ENCODE data around the gene DYRK4.

DNA sequence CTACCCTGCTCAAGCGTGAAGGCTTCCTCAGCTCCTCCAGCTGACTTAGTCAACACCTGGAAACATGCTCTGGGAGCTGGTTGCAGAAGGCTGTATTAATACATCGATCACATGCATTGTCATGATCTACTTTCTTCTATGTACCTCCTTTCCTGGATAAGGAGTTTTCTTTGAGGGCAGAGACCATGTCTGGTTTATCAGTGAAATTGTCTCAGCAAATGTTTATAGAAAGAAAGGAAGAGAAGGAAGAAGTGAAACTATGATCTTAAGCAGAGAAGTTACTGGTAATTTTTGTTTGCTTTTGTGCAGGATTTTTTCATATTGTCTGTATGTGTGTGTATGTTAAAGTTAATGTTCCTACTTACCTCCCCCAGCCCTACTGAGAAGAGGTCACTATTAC lies 4.5 kb downstream of the DYRK4 start:
- no peak for TF ChIP-seq POLR2A (IDR thresholded peaks at IDR 0.05)
- TF ChIP-seq, protein P1, sequence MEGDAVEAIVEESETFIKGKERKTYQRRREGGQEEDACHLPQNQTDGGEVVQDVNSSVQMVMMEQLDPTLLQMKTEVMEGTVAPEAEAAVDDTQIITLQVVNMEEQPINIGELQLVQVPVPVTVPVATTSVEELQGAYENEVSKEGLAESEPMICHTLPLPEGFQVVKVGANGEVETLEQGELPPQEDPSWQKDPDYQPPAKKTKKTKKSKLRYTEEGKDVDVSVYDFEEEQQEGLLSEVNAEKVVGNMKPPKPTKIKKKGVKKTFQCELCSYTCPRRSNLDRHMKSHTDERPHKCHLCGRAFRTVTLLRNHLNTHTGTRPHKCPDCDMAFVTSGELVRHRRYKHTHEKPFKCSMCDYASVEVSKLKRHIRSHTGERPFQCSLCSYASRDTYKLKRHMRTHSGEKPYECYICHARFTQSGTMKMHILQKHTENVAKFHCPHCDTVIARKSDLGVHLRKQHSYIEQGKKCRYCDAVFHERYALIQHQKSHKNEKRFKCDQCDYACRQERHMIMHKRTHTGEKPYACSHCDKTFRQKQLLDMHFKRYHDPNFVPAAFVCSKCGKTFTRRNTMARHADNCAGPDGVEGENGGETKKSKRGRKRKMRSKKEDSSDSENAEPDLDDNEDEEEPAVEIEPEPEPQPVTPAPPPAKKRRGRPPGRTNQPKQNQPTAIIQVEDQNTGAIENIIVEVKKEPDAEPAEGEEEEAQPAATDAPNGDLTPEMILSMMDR (IDR thresholded peaks at IDR 0.05), result no peak

Data from breast epithelium (tissue), 3 donors.